ENCODE data around the gene NHEJ1. TPM values are rescaled to one million over a fixed set of nuclear protein-coding genes. Genes with fewer than 3 reads are reported as not detected.

Gene NHEJ1
- total RNA-seq, 1 experiment from 2014 or later, result 22.3 TPM

DNA sequence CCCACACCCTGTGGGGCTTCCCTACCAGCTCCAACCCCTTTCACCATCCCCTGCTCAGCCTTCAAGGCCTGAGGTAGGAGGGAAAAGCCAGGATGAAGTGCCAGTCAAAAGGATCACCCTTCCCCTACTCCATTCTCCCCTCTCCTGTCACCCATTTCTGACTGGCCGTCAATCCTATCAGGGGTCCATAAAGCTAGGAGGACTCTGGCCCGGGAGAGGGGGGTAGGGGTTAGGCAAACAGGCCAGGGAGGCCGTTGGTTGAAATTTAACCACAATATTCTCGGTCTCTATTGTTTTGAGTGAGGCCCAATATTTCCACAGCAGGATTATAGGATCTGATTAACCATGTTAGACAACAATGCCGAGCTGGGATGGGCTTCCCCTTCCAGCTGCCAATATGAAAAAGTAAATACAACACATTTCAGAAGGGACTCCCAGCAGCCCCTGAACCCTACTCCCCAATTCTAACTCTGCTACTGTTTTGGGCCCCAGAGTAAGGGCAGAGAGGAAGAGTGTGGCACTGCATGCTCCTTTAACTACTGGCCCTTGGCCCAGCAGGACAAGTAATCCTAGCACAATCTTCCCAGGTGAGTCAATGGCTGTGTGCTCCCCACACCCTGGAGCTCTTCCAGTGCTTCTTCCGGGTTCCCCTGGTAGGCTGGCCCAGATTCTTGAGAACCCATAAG lies 89.3 kb downstream of the NHEJ1 start:
- Mint-ChIP-seq H3K27me3 (ENCODE audit: low read depth) (no peaks in the 10 kb centered on the region; the same call in 1 of the 2 replicates), H3K4me1 (peaks cover 6% of the 10 kb centered on the region), H3K36me3 (no peaks in the 10 kb centered on the region), H3K4me3 (no peak overlapping the region), H3K27ac (no peak overlapping the region), H3K9me3 (no peaks in the 10 kb centered on the region)
- POLR2A ChIA-PET, result no interaction called here
- ATAC-seq (no peak), DNase-seq (ENCODE audit: low spot score) (no peak)
- CTCF ChIA-PET, result interaction anchor here (0.6 to 6.0 kb wide), 9 partner anchors 12 to 426 kb away, joined by 3 to 87 read pairs (median 21); partner anchors contain the start of gene IHH
- TF ChIP-seq GABPB1 (CRISPR knock-in tag; IDR thresholded peaks at IDR 0.05), result 0 out of 2 replicates have a peak, but pooled peaks have one; percentile 10
- TF ChIP-seq, protein P1, sequence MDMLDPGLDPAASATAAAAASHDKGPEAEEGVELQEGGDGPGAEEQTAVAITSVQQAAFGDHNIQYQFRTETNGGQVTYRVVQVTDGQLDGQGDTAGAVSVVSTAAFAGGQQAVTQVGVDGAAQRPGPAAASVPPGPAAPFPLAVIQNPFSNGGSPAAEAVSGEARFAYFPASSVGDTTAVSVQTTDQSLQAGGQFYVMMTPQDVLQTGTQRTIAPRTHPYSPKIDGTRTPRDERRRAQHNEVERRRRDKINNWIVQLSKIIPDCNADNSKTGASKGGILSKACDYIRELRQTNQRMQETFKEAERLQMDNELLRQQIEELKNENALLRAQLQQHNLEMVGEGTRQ (CRISPR knock-in tag; IDR thresholded peaks at IDR 0.05), result no peak
- TF ChIP-seq ELF4 (CRISPR knock-in tag; IDR thresholded peaks at IDR 0.05; ENCODE audit: low read depth), result no peak

DNA sequence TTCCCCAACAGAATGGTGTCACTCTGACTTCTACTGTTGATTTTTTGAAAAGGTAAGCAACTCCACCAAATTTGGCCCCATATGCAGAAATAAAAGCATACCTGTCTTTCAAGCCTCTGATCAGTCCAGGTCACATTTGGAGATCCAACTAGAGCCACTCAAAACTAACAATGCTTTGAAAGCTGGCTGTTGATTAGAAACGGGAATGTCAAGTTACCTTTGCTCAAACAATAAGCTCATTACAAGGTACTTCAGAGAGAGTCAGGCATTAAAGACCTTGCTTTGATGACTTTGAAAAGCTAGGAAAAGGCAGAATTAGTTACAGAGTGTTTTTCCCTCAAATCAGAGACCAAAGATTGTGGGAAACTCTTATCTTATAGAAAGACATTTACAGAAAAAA lies 95.1 kb downstream of the NHEJ1 start:
- Mint-ChIP-seq H3K36me3 (no peaks in the 10 kb centered on the region), H3K9me3 (no peaks in the 10 kb centered on the region), H3K4me1 (peaks cover 20% of the 10 kb centered on the region), H3K27ac (no peak overlapping the region), H3K4me3 (no peak overlapping the region), H3K27me3 (ENCODE audit: low read depth) (peaks cover 48% of the 10 kb centered on the region)
- ChIA-PET CTCF (interaction anchor here (0.5 to 3.8 kb wide), 6 partner anchors 8 to 213 kb away, joined by 3 to 21 read pairs (median 6); no protein-coding TSS in a partner anchor), POLR2A (no interaction called here)
- no peak for ATAC-seq
- TF ChIP-seq, protein P2, sequence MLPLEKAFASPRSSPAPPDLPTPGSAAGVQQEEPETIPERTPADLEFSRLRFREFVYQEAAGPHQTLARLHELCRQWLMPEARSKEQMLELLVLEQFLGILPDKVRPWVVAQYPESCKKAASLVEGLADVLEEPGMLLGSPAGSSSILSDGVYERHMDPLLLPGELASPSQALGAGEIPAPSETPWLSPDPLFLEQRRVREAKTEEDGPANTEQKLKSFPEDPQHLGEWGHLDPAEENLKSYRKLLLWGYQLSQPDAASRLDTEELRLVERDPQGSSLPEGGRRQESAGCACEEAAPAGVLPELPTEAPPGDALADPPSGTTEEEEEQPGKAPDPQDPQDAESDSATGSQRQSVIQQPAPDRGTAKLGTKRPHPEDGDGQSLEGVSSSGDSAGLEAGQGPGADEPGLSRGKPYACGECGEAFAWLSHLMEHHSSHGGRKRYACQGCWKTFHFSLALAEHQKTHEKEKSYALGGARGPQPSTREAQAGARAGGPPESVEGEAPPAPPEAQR (CRISPR knock-in tag; IDR thresholded peaks at IDR 0.05), result no peak
- no peak for TF ChIP-seq ATF1 (CRISPR knock-in tag; IDR thresholded peaks at IDR 0.05)
- TF ChIP-seq FOXK1 (CRISPR knock-in tag; IDR thresholded peaks at IDR 0.05), result no peak
- TF ChIP-seq GTF2I (CRISPR knock-in tag; conservative IDR thresholded peaks at IDR 0.05), result no peak
- TF ChIP-seq, protein P3, sequence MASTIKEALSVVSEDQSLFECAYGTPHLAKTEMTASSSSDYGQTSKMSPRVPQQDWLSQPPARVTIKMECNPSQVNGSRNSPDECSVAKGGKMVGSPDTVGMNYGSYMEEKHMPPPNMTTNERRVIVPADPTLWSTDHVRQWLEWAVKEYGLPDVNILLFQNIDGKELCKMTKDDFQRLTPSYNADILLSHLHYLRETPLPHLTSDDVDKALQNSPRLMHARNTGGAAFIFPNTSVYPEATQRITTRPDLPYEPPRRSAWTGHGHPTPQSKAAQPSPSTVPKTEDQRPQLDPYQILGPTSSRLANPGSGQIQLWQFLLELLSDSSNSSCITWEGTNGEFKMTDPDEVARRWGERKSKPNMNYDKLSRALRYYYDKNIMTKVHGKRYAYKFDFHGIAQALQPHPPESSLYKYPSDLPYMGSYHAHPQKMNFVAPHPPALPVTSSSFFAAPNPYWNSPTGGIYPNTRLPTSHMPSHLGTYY (CRISPR knock-in tag; IDR thresholded peaks at IDR 0.05), result no peak
- TF ChIP-seq, protein P1 (CRISPR knock-in tag; IDR thresholded peaks at IDR 0.05), result no peak
- TF ChIP-seq, protein P4, sequence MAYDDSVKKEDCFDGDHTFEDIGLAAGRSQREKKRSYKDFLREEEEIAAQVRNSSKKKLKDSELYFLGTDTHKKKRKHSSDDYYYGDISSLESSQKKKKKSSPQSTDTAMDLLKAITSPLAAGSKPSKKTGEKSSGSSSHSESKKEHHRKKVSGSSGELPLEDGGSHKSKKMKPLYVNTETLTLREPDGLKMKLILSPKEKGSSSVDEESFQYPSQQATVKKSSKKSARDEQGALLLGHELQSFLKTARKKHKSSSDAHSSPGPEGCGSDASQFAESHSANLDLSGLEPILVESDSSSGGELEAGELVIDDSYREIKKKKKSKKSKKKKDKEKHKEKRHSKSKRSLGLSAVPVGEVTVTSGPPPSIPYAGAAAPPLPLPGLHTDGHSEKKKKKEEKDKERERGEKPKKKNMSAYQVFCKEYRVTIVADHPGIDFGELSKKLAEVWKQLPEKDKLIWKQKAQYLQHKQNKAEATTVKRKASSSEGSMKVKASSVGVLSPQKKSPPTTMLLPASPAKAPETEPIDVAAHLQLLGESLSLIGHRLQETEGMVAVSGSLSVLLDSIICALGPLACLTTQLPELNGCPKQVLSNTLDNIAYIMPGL (CRISPR knock-in tag; IDR thresholded peaks at IDR 0.05), result no peak
- no peak for TF ChIP-seq NFE2L1 (CRISPR knock-in tag; IDR thresholded peaks at IDR 0.05)
- no peak for TF ChIP-seq SMAD3 (CRISPR knock-in tag; IDR thresholded peaks at IDR 0.05; ENCODE audit: borderline replicate concordance)
- TF ChIP-seq, protein P5, sequence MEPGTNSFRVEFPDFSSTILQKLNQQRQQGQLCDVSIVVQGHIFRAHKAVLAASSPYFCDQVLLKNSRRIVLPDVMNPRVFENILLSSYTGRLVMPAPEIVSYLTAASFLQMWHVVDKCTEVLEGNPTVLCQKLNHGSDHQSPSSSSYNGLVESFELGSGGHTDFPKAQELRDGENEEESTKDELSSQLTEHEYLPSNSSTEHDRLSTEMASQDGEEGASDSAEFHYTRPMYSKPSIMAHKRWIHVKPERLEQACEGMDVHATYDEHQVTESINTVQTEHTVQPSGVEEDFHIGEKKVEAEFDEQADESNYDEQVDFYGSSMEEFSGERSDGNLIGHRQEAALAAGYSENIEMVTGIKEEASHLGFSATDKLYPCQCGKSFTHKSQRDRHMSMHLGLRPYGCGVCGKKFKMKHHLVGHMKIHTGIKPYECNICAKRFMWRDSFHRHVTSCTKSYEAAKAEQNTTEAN (CRISPR knock-in tag; IDR thresholded peaks at IDR 0.05), result no peak
- TF ChIP-seq KAT7 (CRISPR knock-in tag; IDR thresholded peaks at IDR 0.05; ENCODE audit: borderline replicate concordance), result no peak
- TF ChIP-seq TEAD1 (CRISPR knock-in tag; IDR thresholded peaks at IDR 0.05), result no peak
- no peak for TF ChIP-seq RORB (CRISPR knock-in tag; IDR thresholded peaks at IDR 0.05)
- TF ChIP-seq FOXJ3 (CRISPR knock-in tag; IDR thresholded peaks at IDR 0.05; ENCODE audit: borderline replicate concordance), result no peak
- no peak for TF ChIP-seq TCF7 (CRISPR knock-in tag; IDR thresholded peaks at IDR 0.05; ENCODE audit: low read depth)
- TF ChIP-seq, protein P6, sequence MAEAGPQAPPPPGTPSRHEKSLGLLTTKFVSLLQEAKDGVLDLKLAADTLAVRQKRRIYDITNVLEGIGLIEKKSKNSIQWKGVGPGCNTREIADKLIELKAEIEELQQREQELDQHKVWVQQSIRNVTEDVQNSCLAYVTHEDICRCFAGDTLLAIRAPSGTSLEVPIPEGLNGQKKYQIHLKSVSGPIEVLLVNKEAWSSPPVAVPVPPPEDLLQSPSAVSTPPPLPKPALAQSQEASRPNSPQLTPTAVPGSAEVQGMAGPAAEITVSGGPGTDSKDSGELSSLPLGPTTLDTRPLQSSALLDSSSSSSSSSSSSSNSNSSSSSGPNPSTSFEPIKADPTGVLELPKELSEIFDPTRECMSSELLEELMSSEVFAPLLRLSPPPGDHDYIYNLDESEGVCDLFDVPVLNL (CRISPR knock-in tag; IDR thresholded peaks at IDR 0.05; ENCODE audit: borderline replicate concordance, low read depth), result no peak
- DNase-seq (ENCODE audit: low spot score), result no peak
